T-helper 22 cell (primary cell): ENCODE results near the gene ZFYVE9.
"Not testable (repeated sequence)": the region's sequence is repeated elsewhere in the genome, so short reads cannot be mapped to it uniquely, and the experiment has no call there.

Experiments
- DNase-seq: peaks from one replicate; pipeline ENCODE4 v3.0.0-alpha.2; 2020; ENCODE audit warnings: low read depth

ZFYVE9 gene

DNA sequence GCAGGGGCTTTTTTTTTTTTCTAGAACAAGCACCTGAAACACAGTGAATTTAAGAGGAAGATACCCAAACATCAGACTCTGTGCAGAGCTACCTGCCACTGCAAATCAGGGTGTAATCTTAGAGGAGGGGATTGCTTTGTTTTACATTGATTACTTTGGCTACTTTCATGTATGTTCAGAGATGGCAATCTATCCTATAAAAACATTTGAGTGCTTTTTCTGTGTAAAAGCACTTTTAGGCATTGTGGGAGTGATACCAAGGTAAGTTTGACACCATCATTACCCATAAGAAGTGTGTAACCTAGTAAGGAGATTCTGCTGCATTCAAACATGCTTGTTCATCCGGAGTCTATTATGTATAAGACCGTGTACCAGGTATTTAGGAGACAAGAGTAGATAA is 50.1 kb downstream of the ZFYVE9 start:
- no peak for DNase-seq

DNA sequence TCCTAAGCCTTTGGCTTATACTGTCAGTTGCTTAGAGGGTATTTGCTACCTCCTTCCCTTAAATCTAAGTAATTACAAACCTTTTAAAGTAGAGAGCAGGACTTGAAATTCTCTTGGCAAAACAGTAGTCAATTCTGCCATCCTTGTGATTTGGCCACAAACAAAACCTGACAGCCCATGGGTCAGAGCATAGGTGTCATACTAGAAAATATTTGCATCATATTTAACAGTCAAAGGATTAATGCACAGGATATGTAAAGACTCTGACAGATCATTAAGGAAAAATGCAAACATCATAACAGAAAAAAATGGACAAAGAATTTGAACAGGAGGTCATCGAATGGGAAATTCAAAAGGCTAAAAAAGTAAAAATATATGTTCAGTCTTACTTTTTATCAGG is 50.5 kb downstream of the ZFYVE9 start:
- DNase-seq: no peak

DNA sequence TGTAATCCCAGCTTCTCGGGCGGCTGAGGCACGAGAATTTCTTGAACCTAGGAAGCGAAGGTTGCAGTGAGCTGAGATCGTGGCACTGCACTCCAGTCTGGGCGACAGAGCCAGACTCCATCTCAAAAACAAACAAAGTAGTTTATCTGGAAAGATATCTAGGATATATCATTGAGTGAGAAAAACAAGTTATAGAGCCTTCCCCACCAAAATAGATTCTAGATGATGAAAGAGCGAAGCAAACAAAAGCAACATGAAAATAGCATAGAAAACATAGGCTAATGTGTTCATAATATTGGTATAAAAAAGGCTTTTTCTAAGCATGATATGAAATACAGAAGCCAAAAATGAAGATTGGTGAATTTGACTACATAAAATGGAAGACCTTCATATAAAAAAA is 52.1 kb downstream of the ZFYVE9 start:
- no peak for DNase-seq

DNA sequence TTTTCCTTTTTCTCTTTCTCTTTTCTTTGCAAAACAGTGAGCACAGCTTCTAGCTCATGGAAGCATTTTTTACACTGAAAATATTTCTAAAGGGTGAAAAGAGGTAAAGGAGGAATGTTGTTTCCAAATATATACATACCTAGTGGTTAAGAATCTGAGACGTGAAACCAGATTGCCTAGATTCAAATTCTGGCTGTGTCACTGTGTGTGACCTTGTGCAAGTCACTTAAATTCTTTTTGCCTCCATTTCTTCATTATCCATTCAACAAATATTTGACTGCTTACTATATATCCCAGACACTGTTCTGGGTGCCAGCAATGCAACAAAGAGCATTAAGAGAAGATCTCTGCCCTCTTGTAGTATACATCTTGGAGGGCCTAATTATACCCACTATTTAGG is 53.3 kb downstream of the ZFYVE9 start:
- no peak for DNase-seq

DNA sequence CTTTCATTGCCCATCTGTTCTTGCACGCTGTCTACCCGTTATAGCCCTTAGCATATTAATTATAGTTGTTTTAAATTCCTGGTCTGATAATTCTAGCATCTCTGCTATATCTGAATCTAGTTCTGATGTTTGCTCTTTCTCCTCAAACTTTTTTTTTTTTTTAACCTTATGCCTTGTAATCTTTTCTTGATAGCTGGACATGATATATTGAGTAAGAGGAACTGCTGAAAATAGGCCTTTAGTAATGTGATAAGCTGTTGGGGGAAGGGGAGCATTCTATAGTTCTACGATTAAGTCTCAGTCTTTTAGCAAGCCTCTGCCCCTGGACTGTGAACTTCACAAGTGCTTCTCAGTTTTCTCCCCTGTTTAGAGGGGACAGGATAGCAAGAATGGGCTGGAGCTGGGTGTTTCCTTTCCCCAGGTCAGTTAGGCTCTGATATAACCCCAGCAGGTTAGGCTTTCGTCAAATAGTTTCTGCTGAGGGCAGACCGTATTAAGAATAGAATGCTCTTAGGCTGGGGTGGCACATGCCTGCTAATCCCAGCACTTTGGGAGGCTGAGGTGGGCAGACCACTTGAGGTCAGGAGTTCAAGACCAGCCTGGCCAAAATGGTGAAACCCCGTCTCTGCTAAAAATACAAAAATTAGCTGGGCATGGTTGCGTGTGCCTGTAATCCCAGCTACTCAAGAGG is 62.2 kb downstream of the ZFYVE9 start:
- no peak for DNase-seq

DNA sequence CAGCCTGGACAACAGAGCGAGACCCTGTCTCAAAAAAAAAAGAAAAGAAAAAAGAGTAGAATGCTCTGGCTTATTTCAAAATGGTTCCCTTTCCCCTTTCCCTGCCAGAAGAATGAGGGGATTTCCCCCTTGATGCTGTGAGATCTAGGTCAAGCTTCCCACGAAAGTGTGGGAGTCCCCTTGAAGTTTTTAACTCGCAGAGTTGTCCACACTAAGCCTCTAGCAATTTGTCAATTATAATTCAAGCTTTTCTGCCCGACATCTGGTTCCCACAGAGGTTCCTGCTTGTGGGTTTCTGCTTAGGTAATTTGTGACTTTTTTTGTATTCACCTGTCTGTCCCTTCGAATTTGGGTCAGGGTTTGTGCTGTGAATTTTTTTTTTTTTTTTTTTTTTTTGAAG is 62.8 kb downstream of the ZFYVE9 start:
- DNase-seq: no peak

DNA sequence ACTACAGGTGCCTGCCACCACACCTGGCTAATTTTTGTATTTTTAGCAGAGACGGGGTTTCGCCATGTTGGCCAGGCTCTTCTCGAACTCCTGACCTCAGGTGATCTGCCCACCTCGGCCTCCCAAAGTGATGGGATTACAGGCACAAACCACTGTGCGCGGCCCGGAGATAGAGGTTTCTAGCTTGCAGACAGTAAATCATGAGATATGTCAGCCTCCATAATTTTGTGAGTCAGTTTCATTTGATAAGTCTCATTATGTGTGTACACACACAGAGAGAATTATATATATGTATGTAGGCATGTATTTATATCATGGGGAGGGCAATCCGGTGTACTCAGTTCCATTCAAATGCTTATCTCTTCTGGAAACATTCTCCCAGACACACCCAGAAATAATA is 64.8 kb downstream of the ZFYVE9 start:
- DNase-seq: not testable (repeated sequence)

DNA sequence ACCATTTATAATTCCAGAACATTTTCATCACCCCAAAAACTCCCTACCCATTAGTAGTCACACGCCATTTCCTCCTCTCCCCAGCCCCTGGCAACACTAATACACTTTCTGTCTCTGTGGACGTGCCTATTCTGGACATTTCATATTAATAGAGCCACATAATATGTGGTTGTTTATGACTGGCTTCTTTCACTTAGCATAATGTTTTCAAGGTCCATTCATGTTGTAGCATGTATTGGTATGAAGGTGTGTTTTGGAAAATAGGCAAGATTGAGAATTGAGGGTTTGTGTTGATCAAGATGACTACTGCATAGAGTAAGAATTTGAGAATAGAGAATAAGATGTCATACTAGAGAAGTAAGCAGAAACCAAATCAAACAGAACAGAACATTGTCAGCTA is 67.5 kb downstream of the ZFYVE9 start:
- DNase-seq: no peak

DNA sequence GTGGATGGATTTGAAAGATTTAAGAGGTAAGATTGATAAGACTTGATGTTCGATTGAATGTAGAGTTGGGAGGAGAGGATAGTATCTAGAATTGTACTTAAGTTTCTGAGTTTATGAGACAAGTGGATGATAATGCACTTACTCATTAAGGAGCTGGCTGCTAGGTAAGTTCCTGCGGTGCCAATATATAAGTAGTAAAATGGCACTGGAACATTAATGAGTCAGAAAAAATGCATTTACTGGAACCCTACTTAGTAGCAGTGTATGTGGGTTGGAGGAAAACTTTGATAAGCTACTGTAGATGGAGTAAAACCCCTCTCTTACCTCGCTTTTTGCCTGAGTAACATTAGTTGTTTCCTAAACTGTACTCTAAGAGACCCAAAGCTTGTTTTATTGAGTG is 68.2 kb downstream of the ZFYVE9 start:
- DNase-seq: no peak

DNA sequence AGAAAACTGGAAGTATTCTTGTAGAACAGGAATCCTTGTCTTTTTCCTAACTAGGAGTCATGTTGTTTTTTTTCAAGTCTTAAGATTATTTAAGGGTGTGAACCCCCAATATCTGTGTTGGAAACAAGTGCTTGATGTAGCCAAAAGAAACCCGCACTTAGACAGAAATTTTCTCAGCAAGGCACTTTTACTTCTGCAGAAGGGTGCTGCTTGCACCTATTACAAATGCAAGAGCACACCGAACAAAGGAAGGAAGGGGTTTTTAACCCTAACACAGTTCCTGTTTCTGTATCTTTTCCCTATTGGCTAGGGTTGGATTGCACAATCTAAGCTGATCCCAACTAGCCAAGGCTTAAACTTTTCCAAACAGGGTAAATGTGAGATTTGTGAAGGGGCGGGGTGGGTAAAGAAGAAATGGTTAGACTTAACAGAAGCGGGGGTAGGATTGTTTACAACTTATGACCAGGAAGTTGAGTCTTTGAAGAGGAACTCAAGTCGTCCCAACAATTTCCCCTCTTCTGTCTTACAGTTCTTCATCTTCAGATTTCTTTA is 75.1 kb downstream of the ZFYVE9 start:
- no peak for DNase-seq

DNA sequence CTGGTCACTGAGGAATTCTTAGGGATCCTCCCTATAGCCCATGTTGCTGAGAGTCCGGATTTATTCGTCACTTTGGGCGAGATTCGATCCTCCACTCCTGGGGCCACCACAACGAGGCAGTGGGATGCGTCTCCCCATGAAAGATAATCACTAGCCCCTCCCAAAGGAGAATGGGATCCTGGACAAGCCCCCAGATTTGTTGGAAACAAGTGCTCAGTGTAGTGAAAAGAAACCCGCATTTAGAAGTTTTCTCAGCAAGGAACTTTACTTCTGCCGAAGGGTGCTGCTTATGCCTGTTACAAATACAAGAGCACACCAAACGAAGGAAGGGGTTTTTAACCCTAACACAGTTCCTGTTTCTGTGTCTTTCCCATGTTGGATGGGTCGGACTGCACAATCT is 83.3 kb downstream of the ZFYVE9 start:
- DNase-seq: no peak

DNA sequence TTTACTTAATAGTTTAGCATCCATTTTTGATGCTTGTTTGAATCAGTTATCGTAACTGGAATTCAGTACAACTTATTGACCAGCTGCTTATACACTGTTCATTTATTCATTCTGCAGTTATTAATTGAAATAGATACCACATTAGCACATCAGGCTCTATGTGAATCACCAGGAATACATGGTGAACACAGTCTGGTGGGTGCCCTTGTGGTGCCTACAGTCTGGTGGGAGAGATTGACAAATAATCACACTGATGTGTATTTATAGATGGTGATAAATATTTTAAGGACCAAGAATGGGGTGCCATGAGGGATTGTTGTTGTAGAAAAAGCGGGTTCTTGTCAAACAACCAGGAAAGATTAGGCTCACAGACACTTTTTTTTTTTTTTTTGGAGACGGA is 87.6 kb downstream of the ZFYVE9 start:
- DNase-seq: no peak

DNA sequence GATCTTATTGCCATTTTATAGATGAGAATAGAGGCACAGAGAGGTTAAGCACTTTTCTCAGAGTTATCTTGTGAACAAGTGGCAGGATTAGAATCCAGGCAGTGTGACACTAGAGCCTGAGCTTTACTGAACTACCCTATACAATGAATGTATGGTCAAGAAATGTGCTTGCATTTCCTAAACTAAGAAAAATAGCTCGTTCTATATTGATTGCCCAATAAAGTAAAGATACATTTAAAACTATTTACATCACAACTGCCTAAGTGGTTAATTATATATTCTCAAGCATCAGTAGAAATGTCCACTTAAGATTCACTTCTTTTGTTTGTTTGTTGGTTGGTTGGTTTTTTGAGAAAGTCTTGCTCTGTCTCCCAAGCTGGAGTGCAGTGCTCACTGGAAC is 91.6 kb downstream of the ZFYVE9 start:
- DNase-seq: no peak

DNA sequence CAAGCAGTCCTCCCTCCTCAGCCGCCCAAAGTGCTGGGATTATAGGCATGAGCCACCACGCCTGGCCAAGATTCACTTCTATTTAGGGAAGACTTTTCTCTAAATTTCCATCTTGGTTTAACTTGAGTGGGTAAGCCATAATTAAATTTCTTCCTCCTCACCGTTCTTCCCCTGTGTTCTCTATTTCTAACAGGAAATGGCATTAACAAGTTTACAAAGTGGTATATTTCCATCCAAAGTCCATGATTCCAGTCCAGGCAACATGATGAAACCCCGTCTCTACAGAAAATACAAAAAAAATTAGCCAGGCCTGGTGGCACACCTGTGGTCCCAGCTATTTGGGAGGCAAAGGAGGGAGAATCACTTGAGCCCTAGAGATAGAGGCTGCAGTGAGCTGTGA is 92.1 kb downstream of the ZFYVE9 start:
- no peak for DNase-seq

DNA sequence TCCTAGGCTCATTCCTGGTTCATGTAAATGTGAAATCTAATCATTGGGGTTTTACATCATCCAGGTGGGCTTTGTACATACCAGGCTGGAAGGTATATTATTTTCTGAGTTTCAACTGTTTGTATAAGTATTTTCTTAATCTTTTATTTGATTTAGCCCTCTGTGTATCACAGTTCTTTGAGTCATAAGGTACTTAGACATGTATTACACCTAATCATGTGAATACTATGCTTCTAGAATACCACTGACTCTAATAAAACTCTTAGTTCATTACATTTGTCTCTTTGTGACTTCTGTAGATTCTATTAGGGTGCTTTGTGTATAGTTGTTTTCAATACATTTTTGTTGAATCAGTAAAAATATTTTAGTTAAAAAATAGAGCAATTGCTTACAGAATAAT is 92.8 kb downstream of the ZFYVE9 start:
- no peak for DNase-seq

DNA sequence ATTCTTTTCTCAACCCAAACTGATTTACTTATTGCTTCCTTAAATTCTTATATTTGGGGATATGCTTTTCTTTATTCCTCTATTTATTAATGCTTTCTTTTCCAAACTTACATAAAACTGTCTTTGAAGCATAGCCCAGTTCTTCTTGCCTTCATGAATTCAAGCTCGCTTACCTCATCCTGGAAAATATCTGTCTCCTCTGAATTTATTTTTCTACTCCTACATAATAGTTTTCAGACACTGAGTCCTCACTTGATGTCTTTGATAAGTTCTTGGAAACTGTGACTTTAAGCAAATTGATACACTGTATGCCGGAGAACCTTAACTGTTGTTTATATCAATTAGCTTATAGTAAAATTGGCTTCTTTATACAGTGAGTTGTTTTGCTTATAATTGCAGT is 93.8 kb downstream of the ZFYVE9 start:
- DNase-seq: no peak

DNA sequence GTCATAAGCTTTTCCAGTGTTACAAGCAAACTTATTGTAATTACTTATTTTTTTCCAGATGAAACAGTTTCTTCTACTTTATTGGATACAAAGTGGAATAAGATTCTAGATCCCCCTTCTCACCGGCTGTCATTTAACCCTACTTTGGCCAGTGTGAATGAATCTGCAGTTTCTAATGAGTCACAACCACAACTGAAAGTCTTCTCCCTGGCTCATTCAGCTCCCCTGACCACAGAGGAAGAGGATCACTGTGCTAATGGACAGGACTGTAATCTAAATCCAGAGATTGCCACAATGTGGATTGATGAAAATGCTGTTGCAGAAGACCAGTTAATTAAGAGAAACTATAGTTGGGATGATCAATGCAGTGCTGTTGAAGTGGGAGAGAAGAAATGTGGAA is 95.5 kb downstream of the ZFYVE9 start:
- no peak for DNase-seq

DNA sequence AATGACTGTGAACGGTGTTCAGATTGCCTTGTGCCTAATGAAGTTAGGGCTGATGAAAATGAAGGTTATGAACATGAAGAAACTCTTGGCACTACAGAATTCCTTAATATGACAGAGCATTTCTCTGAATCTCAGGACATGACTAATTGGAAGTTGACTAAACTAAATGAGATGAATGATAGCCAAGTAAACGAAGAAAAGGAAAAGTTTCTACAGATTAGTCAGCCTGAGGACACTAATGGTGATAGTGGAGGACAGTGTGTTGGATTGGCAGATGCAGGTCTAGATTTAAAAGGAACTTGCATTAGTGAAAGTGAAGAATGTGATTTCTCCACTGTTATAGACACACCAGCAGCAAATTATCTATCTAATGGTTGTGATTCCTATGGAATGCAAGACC is 96.6 kb downstream of the ZFYVE9 start:
- no peak for DNase-seq

DNA sequence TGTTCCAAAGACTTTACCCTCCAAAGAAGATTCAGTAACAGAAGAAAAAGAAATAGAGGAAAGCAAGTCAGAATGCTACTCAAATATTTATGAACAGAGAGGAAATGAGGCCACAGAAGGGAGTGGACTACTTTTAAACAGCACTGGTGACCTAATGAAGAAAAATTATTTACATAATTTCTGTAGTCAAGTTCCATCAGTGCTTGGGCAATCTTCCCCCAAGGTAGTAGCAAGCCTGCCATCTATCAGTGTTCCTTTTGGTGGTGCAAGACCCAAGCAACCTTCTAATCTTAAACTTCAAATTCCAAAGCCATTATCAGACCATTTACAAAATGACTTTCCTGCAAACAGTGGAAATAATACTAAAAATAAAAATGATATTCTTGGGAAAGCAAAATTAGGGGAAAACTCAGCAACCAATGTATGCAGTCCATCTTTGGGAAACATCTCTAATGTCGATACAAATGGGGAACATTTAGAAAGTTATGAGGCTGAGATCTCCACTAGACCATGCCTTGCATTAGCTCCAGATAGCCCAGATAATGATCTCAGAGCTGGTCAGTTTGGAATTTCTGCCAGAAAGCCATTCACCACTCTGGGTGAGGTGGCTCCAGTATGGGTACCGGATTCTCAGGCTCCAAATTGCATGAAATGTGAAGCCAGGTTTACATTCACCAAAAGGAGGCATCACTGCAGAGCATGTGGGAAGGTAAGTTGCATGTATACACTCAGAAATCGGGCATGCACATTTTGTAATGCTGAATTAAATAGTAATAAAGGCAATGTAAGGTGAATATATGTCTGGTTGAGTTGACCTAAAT is 97.2 kb downstream of the ZFYVE9 start:
- DNase-seq: no peak

DNA sequence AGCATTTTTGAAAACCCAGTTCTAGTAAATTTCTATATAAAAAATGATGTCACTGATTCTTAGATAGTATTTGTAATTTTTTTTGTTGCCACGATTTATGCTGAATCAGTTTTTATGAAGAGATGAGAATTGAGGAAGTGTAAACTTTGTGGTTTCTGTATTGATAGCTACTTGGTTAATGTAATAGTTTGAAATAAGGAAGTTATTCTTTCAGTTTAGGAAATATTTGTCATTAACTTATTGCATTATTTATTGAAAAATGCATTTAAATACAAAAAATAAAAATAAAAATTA is 97.8 kb downstream of the ZFYVE9 start:
- no peak for DNase-seq

DNA sequence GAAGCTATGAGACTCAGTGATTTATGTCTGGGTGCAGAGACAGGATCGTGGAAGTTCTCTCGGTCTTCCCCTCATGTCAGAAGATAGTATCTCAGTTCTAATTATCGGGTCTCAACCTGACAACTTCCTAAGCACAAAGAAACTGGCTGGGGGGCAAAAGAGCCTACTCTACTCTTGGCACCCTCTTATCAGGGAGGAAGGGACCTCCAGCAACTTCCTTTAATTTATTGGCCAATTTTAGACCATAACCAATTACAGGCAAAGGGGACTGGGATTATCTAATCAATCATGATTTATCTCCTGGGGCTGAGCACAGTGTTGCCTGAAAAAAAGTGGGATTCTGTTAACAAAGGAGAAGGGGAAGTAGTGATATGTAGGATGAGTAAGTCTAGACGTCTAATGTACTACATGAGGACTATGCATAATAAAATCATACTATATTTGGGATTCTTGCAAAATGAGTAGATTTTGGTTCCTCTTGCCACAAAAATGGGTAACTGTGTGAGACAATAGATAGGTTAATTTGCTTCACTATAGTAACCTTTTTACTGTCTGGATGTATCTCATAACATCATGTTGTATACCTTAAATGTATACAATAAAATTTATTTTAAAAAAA is 98.8 kb downstream of the ZFYVE9 start:
- DNase-seq: no peak

DNA sequence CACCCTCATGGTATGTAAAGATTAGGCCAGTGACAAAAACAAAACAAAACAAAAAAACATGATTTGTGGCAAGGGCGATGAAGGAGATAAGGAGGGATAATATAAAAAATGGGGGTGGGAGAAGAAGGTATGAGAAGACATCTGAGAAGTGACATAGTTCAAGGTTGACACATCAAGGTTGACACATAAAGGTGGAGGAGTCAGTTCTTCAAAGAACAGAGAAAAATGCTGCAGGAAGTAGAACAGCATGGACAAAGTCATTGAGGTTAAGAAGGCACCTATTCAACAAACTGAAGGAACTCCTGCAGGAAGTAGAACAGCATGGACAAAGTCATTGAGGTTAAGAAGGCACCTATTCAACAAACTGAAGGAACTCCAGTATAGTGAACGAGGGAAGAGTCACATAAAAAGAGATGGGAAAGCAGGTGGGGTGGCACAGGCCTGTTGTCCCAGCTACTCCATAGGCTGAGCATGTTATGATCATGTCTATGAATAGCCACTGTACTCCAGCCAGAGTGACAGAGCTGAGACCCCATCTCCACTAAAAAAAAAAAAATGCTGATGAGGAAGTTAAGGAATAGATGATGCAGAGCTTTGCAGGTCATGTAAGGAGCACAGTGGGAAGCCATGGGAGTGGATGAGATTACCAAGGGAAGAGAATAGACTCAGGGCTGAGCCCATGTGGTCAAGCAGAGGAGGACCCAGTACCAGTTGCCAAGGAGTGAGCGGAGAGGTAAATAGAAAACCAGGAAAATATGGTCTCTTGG is 101.5 kb downstream of the ZFYVE9 start:
- no peak for DNase-seq

DNA sequence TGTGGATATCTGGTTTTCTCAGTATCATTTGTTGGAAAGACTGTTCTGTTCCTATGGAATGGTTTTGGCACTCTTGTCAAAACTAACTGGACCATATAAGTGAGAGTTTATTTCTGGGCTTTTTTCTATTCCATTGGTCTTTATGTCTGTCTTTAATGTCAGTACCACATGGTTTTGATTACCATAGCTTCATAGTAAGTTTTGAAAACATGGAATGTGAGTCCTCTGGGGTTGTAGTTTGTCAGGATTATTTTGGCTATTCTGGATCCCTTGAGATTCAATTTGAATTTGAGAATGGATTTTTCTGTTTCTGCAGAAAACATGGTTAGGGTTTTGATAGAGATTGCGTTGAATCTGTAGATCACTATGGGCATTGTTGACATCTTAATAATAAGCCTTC is 107.9 kb downstream of the ZFYVE9 start:
- no peak for DNase-seq
